Mesenchymal stem cell (in vitro differentiated cells and primary cell): ENCODE results near the gene AKT1S1.

Experiments
- DNase-seq: peaks from one replicate; pipeline ENCODE4 v3.0.0-alpha.2; 2013
- H2AFZ ChIP-seq: one replicate; pipeline ENCODE4 v1.6.1; 2013; ENCODE audit warnings: low read depth, mild to moderate bottlenecking, control low read depth, inconsistent platforms, low read length, moderate library complexity
- H2AK5ac ChIP-seq: 2 replicates; pipeline ENCODE4 v1.6.1; 2013; ENCODE audit warnings: low read length, moderate library complexity, mild to moderate bottlenecking, inconsistent platforms; ENCODE audit not compliant: severe bottlenecking
- H2BK120ac ChIP-seq: one replicate; pipeline ENCODE4 v1.6.1; 2013; ENCODE audit warnings: low read depth, mild to moderate bottlenecking, inconsistent platforms, low read length, moderate library complexity
- H2BK12ac ChIP-seq, 2 experiments: one replicate each; pipeline ENCODE4 v1.6.1; 2013; ENCODE audit warnings: inconsistent platforms in 2 of 2, low read length in 2 of 2, mild to moderate bottlenecking in 2 of 2, moderate library complexity in 2 of 2, control low read depth in 1 of 2
- H2BK15ac ChIP-seq: one replicate; pipeline ENCODE4 v1.6.1; 2013; ENCODE audit warnings: mild to moderate bottlenecking, low read depth, inconsistent platforms; ENCODE audit not compliant: poor library complexity, severe bottlenecking
- H2BK5ac ChIP-seq: 2 replicates; pipeline ENCODE4 v1.6.1; 2013; ENCODE audit warnings: low read depth, mild to moderate bottlenecking, low read length, control low read depth, inconsistent platforms; ENCODE audit not compliant: poor library complexity, severe bottlenecking
- H3K14ac ChIP-seq, 2 experiments: one replicate each; pipeline ENCODE4 v1.6.1; 2013; ENCODE audit warnings: inconsistent platforms in 2 of 2, low read length in 2 of 2, control low read depth in 1 of 2, mild to moderate bottlenecking in 1 of 2, moderate library complexity in 1 of 2
- H3K18ac ChIP-seq, 2 experiments: one replicate each; pipeline ENCODE4 v1.6.1; 2013; ENCODE audit warnings: inconsistent platforms in 2 of 2, low read length in 2 of 2, control low read depth in 1 of 2, low read depth in 1 of 2, mild to moderate bottlenecking in 1 of 2
- H3K23ac ChIP-seq, 2 experiments: one replicate each; pipeline ENCODE4 v1.6.1; 2013; ENCODE audit warnings: inconsistent platforms in 2 of 2, low read length in 2 of 2, mild to moderate bottlenecking in 2 of 2, moderate library complexity in 2 of 2, control low read depth in 1 of 2
- H3K27ac ChIP-seq: 2 replicates; pipeline ENCODE4 v1.5.1; 2013; ENCODE audit warnings: mild to moderate bottlenecking, moderate library complexity, low read length, control low read depth, inconsistent platforms; ENCODE audit not compliant: poor library complexity, severe bottlenecking
- H3K27me3 ChIP-seq, 2 experiments: 2 replicates each; pipeline versions ENCODE4 v1.6.1 to v1.7.0; 2013; ENCODE audit warnings: low read length in 2 of 2, mild to moderate bottlenecking in 2 of 2, moderate library complexity in 2 of 2, control low read depth in 1 of 2, inconsistent platforms in 1 of 2; ENCODE audit not compliant: control insufficient read depth in 1 of 2, insufficient read depth in 1 of 2
- H3K36me3 ChIP-seq, 2 experiments: 2 replicates each; pipeline versions ENCODE4 v1.6.1 to v1.7.0; 2013; ENCODE audit warnings: low read length in 2 of 2, control low read depth in 1 of 2, inconsistent platforms in 1 of 2, low read depth in 1 of 2, mild to moderate bottlenecking in 1 of 2; ENCODE audit not compliant: insufficient read depth in 2 of 2, control insufficient read depth in 1 of 2
- H3K4ac ChIP-seq, 2 experiments: one replicate each; pipeline ENCODE4 v1.6.1; 2013; ENCODE audit warnings: inconsistent platforms in 2 of 2, low read length in 2 of 2, mild to moderate bottlenecking in 2 of 2, moderate library complexity in 2 of 2, control low read depth in 1 of 2, low read depth in 1 of 2
- H3K4me1 ChIP-seq: 2 replicates; pipeline ENCODE4 v1.6.1; 2013; ENCODE audit warnings: low read depth, low read length, control low read depth; ENCODE audit not compliant: control insufficient read depth, insufficient read depth
- H3K4me2 ChIP-seq: 2 replicates; pipeline ENCODE4 v1.6.1; 2013; ENCODE audit warnings: low read length, mild to moderate bottlenecking, inconsistent platforms; ENCODE audit not compliant: poor library complexity, severe bottlenecking
- H3K4me3 ChIP-seq, 2 experiments: 2 replicates each; pipeline versions ENCODE4 v1.5.1 to v1.7.0; 2013; ENCODE audit warnings: low read length in 2 of 2, mild to moderate bottlenecking in 2 of 2, control low read depth in 1 of 2, low read depth in 1 of 2; ENCODE audit not compliant: insufficient read depth in 1 of 2
- H3K79me1 ChIP-seq: replicated peaks from 2 replicates; pipeline ENCODE4 v1.6.1; 2013; ENCODE audit warnings: mild to moderate bottlenecking, control low read depth, low read length, inconsistent platforms; ENCODE audit not compliant: poor library complexity, severe bottlenecking
- H3K9ac ChIP-seq: 2 replicates; pipeline ENCODE4 v1.7.0; 2013; ENCODE audit warnings: mild to moderate bottlenecking, low read length, moderate library complexity
- H3K9me3 ChIP-seq: 2 replicates; pipeline ENCODE4 v1.7.0; 2013; ENCODE audit warnings: mild to moderate bottlenecking, low read length; ENCODE audit not compliant: control insufficient read depth
- H4K8ac ChIP-seq: one replicate; pipeline ENCODE4 v1.6.1; 2013; ENCODE audit warnings: inconsistent platforms, mild to moderate bottlenecking, low read length, moderate library complexity
- H4K91ac ChIP-seq: one replicate; pipeline ENCODE4 v1.6.1; 2013; ENCODE audit warnings: mild to moderate bottlenecking, low read length, inconsistent platforms
- WGBS: methylation state at CpG from one replicate; pipeline ENCODE4 v1.1.7; 2013; ENCODE audit warnings: mixed read lengths; 5-methylcytosine and 5-hydroxymethylcytosine counted together

The AKT1S1 gene

DNA sequence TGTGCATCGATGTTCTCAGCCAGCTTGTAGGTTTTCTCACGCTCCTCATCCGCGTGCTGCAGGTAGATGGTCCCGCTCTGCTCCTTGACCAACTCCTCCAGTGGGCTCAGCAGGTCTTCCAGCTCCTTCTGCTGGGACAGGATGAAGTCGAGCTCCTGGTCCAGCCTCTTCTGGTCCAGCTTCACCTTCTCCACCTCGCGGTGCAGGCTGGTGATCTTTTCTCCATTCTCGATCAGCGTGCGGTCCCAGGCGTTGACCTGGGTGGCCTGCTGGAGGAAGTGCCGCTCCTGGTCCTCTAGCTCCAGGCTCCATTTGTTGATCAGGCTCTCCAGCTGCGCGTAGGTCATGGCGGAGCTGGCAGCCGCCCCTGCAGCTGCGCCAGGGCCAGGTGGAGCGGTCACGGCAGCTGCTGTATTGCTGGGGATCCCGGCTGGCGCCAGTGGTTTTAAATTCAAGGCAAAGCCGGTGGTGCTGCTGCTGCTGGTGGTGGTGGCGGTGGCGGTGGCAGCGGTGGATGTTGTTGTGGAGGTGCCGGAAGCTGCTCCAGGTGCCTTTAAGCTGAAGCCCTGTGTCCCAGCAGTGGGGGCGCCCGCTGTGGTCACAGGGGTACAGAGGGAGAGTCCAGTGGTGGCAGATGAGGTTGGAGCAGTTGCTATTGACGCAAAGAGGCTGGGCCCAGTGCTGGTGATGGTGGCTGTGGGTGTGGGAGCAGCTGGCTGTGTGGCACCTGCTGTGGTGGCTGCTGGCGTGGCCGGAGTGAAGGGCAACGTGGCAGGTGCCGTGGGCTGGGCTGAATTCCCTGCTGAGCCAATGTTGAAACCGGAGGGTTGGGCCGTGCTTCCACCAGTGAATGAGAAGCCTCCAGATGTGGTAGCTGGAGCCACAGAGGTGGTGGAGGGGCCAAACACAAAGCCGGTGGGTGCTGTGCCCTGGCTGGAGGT lies 31.6 kb upstream of the AKT1S1 start:
- Histone ChIP-seq H3K4ac (no peak overlapping the region), H3K4me3 (no peak overlapping the region), H3K27me3 (no peaks in the 10 kb centered on the region), H3K79me1 (peaks cover 41% of the 10 kb centered on the region), H3K9ac (no peak overlapping the region), H2BK12ac (no peak overlapping the region), H2AK5ac (no peak overlapping the region), H3K4me2 (no peak overlapping the region), H2BK5ac (no peak overlapping the region), H4K91ac (no peak overlapping the region), H3K18ac (no peak overlapping the region), H3K4me1 (peaks cover 4% of the 10 kb centered on the region), H3K36me3 (peaks cover 51 to 58% of the 10 kb centered on the region in 2 experiments), H3K23ac (no peak overlapping the region), H4K8ac (no peak overlapping the region), H3K14ac (no peak overlapping the region), H3K9me3 (no peaks in the 10 kb centered on the region), H2BK15ac (no peak overlapping the region), H3K27ac (no peak overlapping the region), H2BK120ac (no peak overlapping the region), H2AFZ (no peak overlapping the region)
- 99% methylated on average over 37 of the region's 37 CpGs for WGBS
- no peak for DNase-seq

GRCh38 chr19:49907745-49908446 lies 30.7 kb upstream of the AKT1S1 start:
- Histone ChIP-seq H4K91ac (no peak overlapping the region), H2AK5ac (no peak overlapping the region), H3K18ac (no peak overlapping the region), H3K4ac (no peak overlapping the region), H2BK12ac (no peak overlapping the region), H2BK5ac (no peak overlapping the region), H2BK120ac (no peak overlapping the region), H3K79me1 (peaks cover 37% of the 10 kb centered on the region), H3K4me2 (no peak overlapping the region), H3K4me1 (peaks cover 4% of the 10 kb centered on the region), H3K23ac (no peak overlapping the region), H2BK15ac (no peak overlapping the region), H3K14ac (no peak overlapping the region), H3K9me3 (no peaks in the 10 kb centered on the region), H4K8ac (no peak overlapping the region), H3K27me3 (no peaks in the 10 kb centered on the region), H3K36me3 (peaks cover 43 to 49% of the 10 kb centered on the region in 2 experiments), H3K27ac (no peak overlapping the region), H2AFZ (no peak overlapping the region), H3K9ac (no peak overlapping the region), H3K4me3 (no peak overlapping the region)
- no peak for DNase-seq
- 98% methylated on average over 23 of the region's 23 CpGs for WGBS

- Histone ChIP-seq H3K4me3 (no peak overlapping the region), H2AFZ (no peak overlapping the region), H3K36me3 (peaks cover 37 to 43% of the 10 kb centered on the region in 2 experiments), H2BK15ac (no peak overlapping the region), H4K91ac (peak overlapping the region; percentile 44), H2AK5ac (no peak overlapping the region), H3K4ac (no peak overlapping the region), H3K9me3 (no peaks in the 10 kb centered on the region), H3K9ac (no peak overlapping the region), H3K4me1 (peaks cover 4% of the 10 kb centered on the region), H2BK12ac (no peak overlapping the region), H3K4me2 (no peak overlapping the region), H3K23ac (no peak overlapping the region), H3K27ac (no peak overlapping the region), H3K79me1 (peaks cover 32% of the 10 kb centered on the region), H4K8ac (no peak overlapping the region), H2BK120ac (no peak overlapping the region), H2BK5ac (no peak overlapping the region), H3K18ac (no peak overlapping the region), H3K14ac (no peak overlapping the region), H3K27me3 (no peaks in the 10 kb centered on the region)
- no peak for DNase-seq
- WGBS: 96% methylated on average over 16 of the region's 16 CpGs
Measured at GRCh38 chr19:49906879-49907564, 29.9 kb upstream of the AKT1S1 start.

- peaks cover 2% of the 10 kb centered on the region for H3K4me1 ChIP-seq
- no peak overlapping the region for H2BK5ac ChIP-seq
- H3K27ac ChIP-seq: no peak overlapping the region
- no peak overlapping the region for H4K8ac ChIP-seq
- H2BK120ac ChIP-seq: no peak overlapping the region
- no peak overlapping the region for H2AFZ ChIP-seq
- H2AK5ac ChIP-seq: no peak overlapping the region
- no peak overlapping the region for H3K18ac ChIP-seq
- peaks cover 21% of the 10 kb centered on the region for H3K79me1 ChIP-seq
- H3K9me3 ChIP-seq: no peaks in the 10 kb centered on the region
- H3K4me2 ChIP-seq: no peak overlapping the region
- H3K36me3 ChIP-seq: peaks cover 27 to 28% of the 10 kb centered on the region in 2 experiments
- no peak overlapping the region for H2BK12ac ChIP-seq
- WGBS: 93% methylated on average over 6 of the region's 6 CpGs
- H3K14ac ChIP-seq: no peak overlapping the region
- no peak overlapping the region for H4K91ac ChIP-seq
- DNase-seq: no peak
- no peak overlapping the region for H3K9ac ChIP-seq
- H3K4ac ChIP-seq: no peak overlapping the region
- no peak overlapping the region for H3K4me3 ChIP-seq
- no peak overlapping the region for H2BK15ac ChIP-seq
- no peaks in the 10 kb centered on the region for H3K27me3 ChIP-seq
- H3K23ac ChIP-seq: no peak overlapping the region
Measured at GRCh38 chr19:49904136-49904535, 27.0 kb upstream of the AKT1S1 start.
